T-helper 17 cell (primary cell): ENCODE measurements around the gene OR1A1. TPM values are rescaled to one million over a fixed set of nuclear protein-coding genes. Genes with fewer than 3 reads are reported as not detected.
"Not testable (repeated sequence)": the region's sequence is repeated elsewhere in the genome, so short reads cannot be mapped to it uniquely, and the experiment has no call there.

ENCODE experiments used
- ATAC-seq: fragments of 150-1000 bp; cut with Tn5 transposase; 2 replicates; pipeline ENCODE4 v1.10.0; 2021; ENCODE audit warnings: mild to moderate bottlenecking, moderate library complexity
- DNase-seq, 3 donors: peaks; one replicate each; pipeline versions ENCODE4 v3.0.0 to v3.0.0-alpha.2; 2020 to 2021
- H3K9me3 ChIP-seq: one replicate; pipeline ENCODE4 v1.7.0; 2013; ENCODE audit warnings: low read length, mild to moderate bottlenecking; ENCODE audit not compliant: control insufficient read depth, poor library complexity, severe bottlenecking
- H3K27ac Mint-ChIP-seq: one replicate; pipeline ENCODE4 v1.8.0; 2022; ENCODE audit warnings: mild to moderate bottlenecking, moderate library complexity, mixed read lengths
- H3K27me3 Mint-ChIP-seq: one replicate; pipeline ENCODE4 v1.8.0; 2022; ENCODE audit warnings: mixed read lengths
- H3K36me3 Mint-ChIP-seq: one replicate; pipeline ENCODE4 v1.8.0; 2022; ENCODE audit warnings: low read depth, mixed read lengths
- H3K4me1 Mint-ChIP-seq: one replicate; pipeline ENCODE4 v1.8.0; 2022; ENCODE audit warnings: mild to moderate bottlenecking, mixed read lengths
- H3K4me3 Mint-ChIP-seq: one replicate; pipeline ENCODE4 v1.8.0; 2022; ENCODE audit warnings: mild to moderate bottlenecking, moderate library complexity, mixed read lengths
- total RNA-seq, 4 donors: library from RNA in 2 of 4; stranded (reverse) in 2 of 4; gene quantifications; one replicate each; pipeline ENCODE4 v1.2.3 and lab custom pipeline; 2022 to 2026

The OR1A1 gene
- total RNA-seq (not detected), total RNA-seq (lab: John Stamatoyannopoulos, UW) (0 reads per million in 2 donors)

- Mint-ChIP-seq H3K36me3 (no peaks in the 10 kb centered on the region), H3K4me1 (no peaks in the 10 kb centered on the region), H3K4me3 (no peak within 1 kb of the TSS), H3K27me3 (peaks cover 27% of the 10 kb centered on the region), H3K27ac (no peak within 1 kb of the TSS)
- no peaks in the 10 kb centered on the region for H3K9me3 ChIP-seq
- DNase-seq (no peak), ATAC-seq (no peak)
These were observed at the start of gene OR1A1 for GRCh38 chr17:3207367-3207766. Gene OR1A1, plus strand, starts transcription at chr17:3207667. Its CDS starts 7,954 bp downstream, at chr17:3215621.

GRCh38 chr17:3167574-3167973, 39.9 kb upstream of the OR1A1 start:
- no peaks in the 10 kb centered on the region for H3K9me3 ChIP-seq
- no peak overlapping the region for H3K27ac Mint-ChIP-seq
- DNase-seq (no peak), ATAC-seq (no peak)
- H3K27me3 Mint-ChIP-seq = peaks cover 42% of the 10 kb centered on the region
- peaks cover 6% of the 10 kb centered on the region for H3K36me3 Mint-ChIP-seq
- H3K4me3 Mint-ChIP-seq = no peak overlapping the region
- no peaks in the 10 kb centered on the region for H3K4me1 Mint-ChIP-seq

- no peak for ATAC-seq
- H3K4me1 Mint-ChIP-seq = no peaks in the 10 kb centered on the region
- no peak overlapping the region for H3K4me3 Mint-ChIP-seq
- H3K27ac Mint-ChIP-seq = no peak overlapping the region
- H3K27me3 Mint-ChIP-seq = peaks cover 25% of the 10 kb centered on the region
- no peaks in the 10 kb centered on the region for H3K36me3 Mint-ChIP-seq
- no peaks in the 10 kb centered on the region for H3K9me3 ChIP-seq
- DNase-seq = no peak
These were observed 17.5 kb upstream of the OR1A1 start for GRCh38 chr17:3189961-3190360.

- Mint-ChIP-seq H3K4me3 (no peak within 1 kb of the TSS), H3K27ac (no peak within 1 kb of the TSS), H3K4me1 (no peaks in the 10 kb centered on the region)
These were observed 10.2 kb upstream of the OR1A1 start, which contains the start of gene OR1A2 for GRCh38 chr17:3197219-3197618. Gene OR1A2, plus strand, starts transcription at chr17:3197519. Its CDS starts 0 bp downstream, at chr17:3197519.

GRCh38 chr17:3208484-3208883, 1.0 kb downstream of the OR1A1 start:
- DNase-seq (no peak), ATAC-seq (no peak)
- no peaks in the 10 kb centered on the region for H3K36me3 Mint-ChIP-seq
- no peak overlapping the region for H3K4me3 Mint-ChIP-seq
- H3K9me3 ChIP-seq = no peaks in the 10 kb centered on the region
- H3K4me1 Mint-ChIP-seq = no peaks in the 10 kb centered on the region
- peaks cover 34% of the 10 kb centered on the region for H3K27me3 Mint-ChIP-seq
- H3K27ac Mint-ChIP-seq = no peak overlapping the region

More at GRCh38 chr17:3197219-3197618, 10.2 kb upstream of the OR1A1 start, which contains the start of gene OR1A2:
- DNase-seq (no peak), ATAC-seq (no peak)
- peaks cover 5% of the 10 kb centered on the region for H3K9me3 ChIP-seq
- Mint-ChIP-seq H3K27me3 (peaks cover 23% of the 10 kb centered on the region), H3K36me3 (no peaks in the 10 kb centered on the region)

GRCh38 chr17:3213001-3213400, 5.5 kb downstream of the OR1A1 start:
- peaks cover 3% of the 10 kb centered on the region for H3K4me1 Mint-ChIP-seq
- no peak overlapping the region for H3K27ac Mint-ChIP-seq
- H3K4me3 Mint-ChIP-seq = no peak overlapping the region
- peaks cover 2% of the 10 kb centered on the region for H3K36me3 Mint-ChIP-seq
- no peaks in the 10 kb centered on the region for H3K9me3 ChIP-seq
- ATAC-seq (no peak), DNase-seq (no peak)
- H3K27me3 Mint-ChIP-seq = peaks cover 23% of the 10 kb centered on the region

- ATAC-seq (no peak), DNase-seq (no peak)
- H3K9me3 ChIP-seq = no peaks in the 10 kb centered on the region
- Mint-ChIP-seq H3K4me1 (peaks cover 3% of the 10 kb centered on the region), H3K4me3 (no peak overlapping the region), H3K27me3 (peaks cover 23% of the 10 kb centered on the region), H3K27ac (no peak overlapping the region), H3K36me3 (peaks cover 2% of the 10 kb centered on the region)
These were observed 6.1 kb downstream of the OR1A1 start for GRCh38 chr17:3213587-3213986.

- not testable (repeated sequence) for H3K9me3 ChIP-seq, DNase-seq, ATAC-seq, H3K27me3 Mint-ChIP-seq, H3K36me3 Mint-ChIP-seq, H3K27ac Mint-ChIP-seq, H3K4me3 Mint-ChIP-seq
- H3K4me1 Mint-ChIP-seq = peaks cover 12% of the 10 kb centered on the region
These were observed 12.5 kb downstream of the OR1A1 start for GRCh38 chr17:3219978-3220377.

GRCh38 chr17:3221850-3222249, 14.4 kb downstream of the OR1A1 start:
- Mint-ChIP-seq H3K4me1 (peaks cover 12% of the 10 kb centered on the region), H3K36me3 (no peaks in the 10 kb centered on the region), H3K27me3 (peaks cover 5% of the 10 kb centered on the region), H3K27ac (no peak overlapping the region), H3K4me3 (peak overlapping the region; percentile 50)
- ATAC-seq (no peak), DNase-seq (no peak)
- no peaks in the 10 kb centered on the region for H3K9me3 ChIP-seq

- Mint-ChIP-seq H3K36me3 (no peaks in the 10 kb centered on the region), H3K4me1 (peaks cover 12% of the 10 kb centered on the region), H3K4me3 (peak overlapping the region; percentile 50), H3K27ac (peak overlapping the region; percentile 44), H3K27me3 (peaks cover 5% of the 10 kb centered on the region)
- ATAC-seq (no peak), DNase-seq (no peak)
- no peaks in the 10 kb centered on the region for H3K9me3 ChIP-seq
These were observed 15.0 kb downstream of the OR1A1 start for GRCh38 chr17:3222505-3222904.

GRCh38 chr17:3224721-3225352, 17.4 kb downstream of the OR1A1 start:
- not testable (repeated sequence) for ATAC-seq, H3K27ac Mint-ChIP-seq, H3K36me3 Mint-ChIP-seq, DNase-seq, H3K9me3 ChIP-seq, H3K4me3 Mint-ChIP-seq, H3K27me3 Mint-ChIP-seq
- peaks cover 12% of the 10 kb centered on the region for H3K4me1 Mint-ChIP-seq

- not testable (repeated sequence) for H3K27me3 Mint-ChIP-seq, ATAC-seq, DNase-seq, H3K36me3 Mint-ChIP-seq, H3K4me1 Mint-ChIP-seq, H3K4me3 Mint-ChIP-seq, H3K27ac Mint-ChIP-seq, H3K9me3 ChIP-seq
These were observed 24.8 kb downstream of the OR1A1 start for GRCh38 chr17:3232300-3232699.

GRCh38 chr17:3238685-3239084, 31.2 kb downstream of the OR1A1 start:
- DNase-seq, H3K27ac Mint-ChIP-seq, H3K4me1 Mint-ChIP-seq, H3K27me3 Mint-ChIP-seq, H3K36me3 Mint-ChIP-seq, H3K4me3 Mint-ChIP-seq, H3K9me3 ChIP-seq, ATAC-seq: not testable (repeated sequence)

GRCh38 chr17:3241044-3241443, 33.6 kb downstream of the OR1A1 start:
- H3K4me3 Mint-ChIP-seq, H3K4me1 Mint-ChIP-seq, DNase-seq: not testable (repeated sequence)

More at GRCh38 chr17:3241044-3241443, 33.6 kb downstream of the OR1A1 start:
- H3K27ac Mint-ChIP-seq, H3K9me3 ChIP-seq, ATAC-seq, H3K27me3 Mint-ChIP-seq, H3K36me3 Mint-ChIP-seq: not testable (repeated sequence)
